H7 (cell line): ENCODE measurements around the gene SNX8. TPM values are rescaled to one million over a fixed set of nuclear protein-coding genes. Genes with fewer than 3 reads are reported as not detected.

Experiments
- total RNA-seq: library from RNA; depleted of rRNA; stranded (reverse); fragments of >200 nt; shearing (Covaris generic); gene quantifications from 2 replicates; pipeline ENCODE4 v1.2.3, GENCODE V29; 2014; rRNA removed

SNX8 gene
- total RNA-seq, 1 experiment from 2014 or later: 23.2 TPM

Other genes starting within 250 kb of the SNX8 start
- gene MAD1L1, start 81.5 kb downstream of the SNX8 start, total RNA-seq: 44.7 and 63.0 TPM in 2 replicates
- 25.8 and 32.6 TPM in 2 replicates for gene MRM2, start 72.2 kb downstream of the SNX8 start, total RNA-seq
- 101 and 117 TPM in 2 replicates for gene NUDT1, start 72.2 kb downstream of the SNX8 start, total RNA-seq
- gene EIF3B, start 40.4 kb upstream of the SNX8 start, total RNA-seq: 314 and 319 TPM in 2 replicates
- gene CHST12, start 89.2 kb upstream of the SNX8 start, total RNA-seq: 10.3 and 11.4 TPM in 2 replicates
- gene GRIFIN, start 162.0 kb upstream of the SNX8 start, total RNA-seq: not detected in 2 replicates
- gene LFNG, start 205.3 kb upstream of the SNX8 start, total RNA-seq: 12.8 and 20.0 TPM in 2 replicates
- 83.5 and 86.4 TPM in 2 replicates for gene BRAT1, start 241.1 kb upstream of the SNX8 start, total RNA-seq
- gene IQCE, start 244.5 kb upstream of the SNX8 start, total RNA-seq: 2.1 and 4.0 TPM in 2 replicates